Neural cell (in vitro differentiated cells): ENCODE results near the gene PHLPP1. TPM values are rescaled to one million over a fixed set of nuclear protein-coding genes. Genes with fewer than 3 reads are reported as not detected.

Experiments
- H2AFZ ChIP-seq: fragments of 200-600, 300-800 bp; sonication (generic), shearing (Covaris generic); 2 replicates; pipeline ENCODE4 v1.6.0; 2014; ENCODE audit warnings: low read depth, mild to moderate bottlenecking, antibody characterized with exemption, low read length, moderate library complexity
- H3F3A ChIP-seq: fragments of 200-600 bp; shearing (Covaris generic); 2 replicates; pipeline ENCODE4 v1.6.1; 2016; ENCODE audit warnings: mild to moderate bottlenecking, moderate library complexity, mixed read lengths, antibody characterized with exemption, low read length; ENCODE audit not compliant: insufficient read depth, poor library complexity, severe bottlenecking
- H3K27ac ChIP-seq: fragments of 200-600, 300-800 bp; sonication (generic), shearing (Covaris generic); 2 replicates; pipeline ENCODE4 v1.5.1; 2014; ENCODE audit warnings: mild to moderate bottlenecking, low read length, moderate library complexity
- H3K27me3 ChIP-seq: fragments of 300-800, 200-600 bp; sonication (generic), shearing (Covaris generic); 2 replicates; pipeline ENCODE4 v1.6.0; 2014; ENCODE audit warnings: mild to moderate bottlenecking, low read depth, low read length, moderate library complexity; ENCODE audit not compliant: insufficient read depth
- H3K36me3 ChIP-seq: fragments of 300-800, 200-600 bp; sonication (generic), shearing (Covaris generic); 2 replicates; pipeline ENCODE4 v1.5.1; 2014; ENCODE audit warnings: mild to moderate bottlenecking, antibody characterized with exemption, low read length, moderate library complexity; ENCODE audit not compliant: insufficient read depth
- H3K4me2 ChIP-seq: fragments of 300-800, 200-600 bp; sonication (generic), shearing (Covaris generic); 2 replicates; pipeline ENCODE4 v1.6.0; 2014; ENCODE audit warnings: mild to moderate bottlenecking, low read length
- H3K4me3 ChIP-seq: fragments of 300-800, 200-600 bp; sonication (generic), shearing (Covaris generic); 2 replicates; pipeline ENCODE4 v1.5.1; 2014; ENCODE audit warnings: mild to moderate bottlenecking, low read length, moderate library complexity
- H3K79me2 ChIP-seq: fragments of 200-600 bp; shearing (Covaris generic); replicated peaks from 2 replicates; pipeline ENCODE4 v1.6.0; 2014; ENCODE audit warnings: mild to moderate bottlenecking, low read length, moderate library complexity; ENCODE audit not compliant: insufficient read depth
- H3K9ac ChIP-seq: fragments of 300-800, 200-600 bp; sonication (generic), shearing (Covaris generic); 2 replicates; pipeline ENCODE4 v1.6.1; 2016; ENCODE audit warnings: mild to moderate bottlenecking, low read length, mixed read lengths
- H3K9me2 ChIP-seq: fragments of 200-600 bp; shearing (Covaris generic); 2 replicates; pipeline ENCODE4 v1.6.1; 2016; ENCODE audit warnings: mild to moderate bottlenecking, low read length, mixed read lengths; ENCODE audit not compliant: insufficient read depth
- H3K9me3 ChIP-seq: fragments of 200-600, 300-800 bp; sonication (generic), shearing (Covaris generic); 2 replicates; pipeline ENCODE4 v1.6.1; 2016; ENCODE audit warnings: mild to moderate bottlenecking, mixed run types, low read length, moderate library complexity, mixed read lengths
- H4K20me1 ChIP-seq: fragments of 200-600 bp; shearing (Covaris generic); 2 replicates; pipeline ENCODE4 v1.6.1; 2016; ENCODE audit warnings: mild to moderate bottlenecking, mixed run types; ENCODE audit not compliant: insufficient read depth
- CTCF ChIP-seq: fragments of 450-650 bp; IDR thresholded peaks from 2 replicates; pipeline ENCODE4 v1.5.1; 2014; ENCODE audit warnings: antibody characterized with exemption, mild to moderate bottlenecking, moderate library complexity; ENCODE audit not compliant: poor library complexity, severe bottlenecking
- EP300 ChIP-seq: fragments of 450-650 bp; conservative IDR thresholded peaks from 2 replicates; pipeline ENCODE4 v1.6.1; 2014; ENCODE audit warnings: antibody characterized with exemption, mild to moderate bottlenecking, moderate library complexity; ENCODE audit not compliant: poor library complexity, severe bottlenecking
- EZH2 ChIP-seq: fragments of 200-600, 300-800 bp; shearing (Covaris generic), sonication (generic); IDR thresholded peaks from 2 replicates; pipeline ENCODE4 v1.6.1; 2014; ENCODE audit warnings: antibody characterized with exemption, low read length, borderline replicate concordance, mild to moderate bottlenecking; ENCODE audit not compliant: insufficient read depth, poor library complexity, severe bottlenecking
- MXI1 ChIP-seq: fragments of 450-650 bp; conservative IDR thresholded peaks from 2 replicates; pipeline ENCODE4 v1.6.1; 2014; ENCODE audit warnings: antibody characterized with exemption, mild to moderate bottlenecking; ENCODE audit not compliant: poor library complexity, severe bottlenecking
- POLR2AphosphoS5 ChIP-seq: IDR thresholded peaks from 2 replicates; pipeline ENCODE4 v1.6.1; 2012
- RAD21 ChIP-seq: fragments of 450-650 bp; conservative IDR thresholded peaks from 2 replicates; pipeline ENCODE4 v1.6.1; 2014; ENCODE audit warnings: antibody characterized with exemption, mild to moderate bottlenecking, moderate library complexity
- REST ChIP-seq: IDR thresholded peaks from 2 replicates; pipeline ENCODE4 v1.6.1; 2012; ENCODE audit warnings: borderline replicate concordance
- SMC3 ChIP-seq: fragments of 450-650 bp; conservative IDR thresholded peaks from 2 replicates; pipeline ENCODE4 v1.6.1; 2014; ENCODE audit warnings: antibody characterized with exemption, mild to moderate bottlenecking, moderate library complexity; ENCODE audit not compliant: poor library complexity
- TAF1 ChIP-seq: IDR thresholded peaks from 2 replicates; pipeline ENCODE4 v1.6.1; 2012; ENCODE audit warnings: low read depth
- polyA plus RNA-seq: library from polyadenylated mRNA; depleted of rRNA; stranded (reverse); fragments of >200 nt; gene quantifications from 2 replicates; pipeline ENCODE4 v1.2.3, GENCODE V29; 2014

Gene PHLPP1
- polyA plus RNA-seq, 1 donor from 2014 or later = 4.5 TPM

GRCh38 chr18:63002803-63003445 lies 287.6 kb downstream of the PHLPP1 start:
- H3F3A ChIP-seq = no peaks in the 10 kb centered on the region
- no peak overlapping the region for H3K4me3 ChIP-seq
- TF ChIP-seq TAF1 (no peak), REST (no peak), EP300 (no peak), EZH2 (no peak), POLR2AphosphoS5 (no peak), MXI1 (no peak), CTCF (no peak), RAD21 (no peak), SMC3 (no peak)
- H3K9me3 ChIP-seq = no peaks in the 10 kb centered on the region
- H3K79me2 ChIP-seq = no peaks in the 10 kb centered on the region
- H3K9me2 ChIP-seq = no peaks in the 10 kb centered on the region
- no peak overlapping the region for H2AFZ ChIP-seq
- H3K27ac ChIP-seq = no peak overlapping the region
- H3K4me2 ChIP-seq = no peak overlapping the region
- H3K36me3 ChIP-seq = no peaks in the 10 kb centered on the region
- no peak overlapping the region for H3K9ac ChIP-seq
- no peaks in the 10 kb centered on the region for H3K27me3 ChIP-seq
- H4K20me1 ChIP-seq = no peaks in the 10 kb centered on the region

- Histone ChIP-seq H3K4me3 (no peak overlapping the region), H3K9ac (no peak overlapping the region)
- no peak for TF ChIP-seq MXI1
- no peak for TF ChIP-seq SMC3
- TF ChIP-seq EZH2 = no peak
- no peak for TF ChIP-seq POLR2AphosphoS5
- no peak for TF ChIP-seq REST
- TF ChIP-seq RAD21 = no peak
- no peak for TF ChIP-seq TAF1
- no peak for TF ChIP-seq CTCF
- no peak for TF ChIP-seq EP300
Measured at GRCh38 chr18:63003899-63004298, 288.6 kb downstream of the PHLPP1 start.

More at GRCh38 chr18:63003899-63004298, 288.6 kb downstream of the PHLPP1 start:
- H3F3A ChIP-seq = no peaks in the 10 kb centered on the region
- H3K36me3 ChIP-seq = no peaks in the 10 kb centered on the region
- no peaks in the 10 kb centered on the region for H3K27me3 ChIP-seq
- no peak overlapping the region for H3K27ac ChIP-seq
- no peak overlapping the region for H2AFZ ChIP-seq
- H3K79me2 ChIP-seq = no peaks in the 10 kb centered on the region
- no peaks in the 10 kb centered on the region for H3K9me3 ChIP-seq
- no peaks in the 10 kb centered on the region for H3K9me2 ChIP-seq
- no peak overlapping the region for H3K4me2 ChIP-seq
- H4K20me1 ChIP-seq = no peaks in the 10 kb centered on the region
